NCI-H1048 (cell line): Measurements from ENCODE around the gene RNF213.
"Not testable (repeated sequence)": the region's sequence is repeated elsewhere in the genome, so short reads cannot be mapped to it uniquely, and the experiment has no call there.

Experiments
- DNase-seq: peaks from one replicate; lab custom pipeline; 2025; lab: John Stamatoyannopoulos, UW

Gene RNF213

GRCh38 chr17:80224683-80225082, 36.0 kb upstream of the RNF213 start:
- DNase-seq, result no peak

GRCh38 chr17:80225230-80225629, 35.4 kb upstream of the RNF213 start:
- DNase-seq, result no peak

DNA sequence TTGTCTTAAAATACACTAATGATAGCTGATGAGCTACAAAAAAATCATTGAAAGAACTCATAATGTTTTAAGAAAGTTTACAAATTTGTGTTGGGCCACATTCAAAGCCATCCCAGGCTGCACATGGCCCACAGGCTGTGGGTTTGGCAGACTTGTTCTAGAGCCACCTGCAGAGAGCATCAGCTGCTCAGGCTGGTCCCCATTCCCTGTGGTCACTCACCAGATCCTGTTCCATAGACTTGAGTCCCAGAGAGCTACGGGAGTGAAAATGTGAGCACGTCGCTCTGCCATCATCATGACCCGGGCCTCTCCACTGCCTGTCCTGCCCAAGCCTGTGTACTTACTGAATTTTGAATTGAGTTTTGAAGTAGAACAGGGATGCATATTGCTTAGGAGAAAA, 33.5 kb upstream of the RNF213 start:
- DNase-seq, result no peak

- no peak for DNase-seq
These were observed 33.0 kb upstream of the RNF213 start for GRCh38 chr17:80227666-80228065.

GRCh38 chr17:80228477-80228876, 32.2 kb upstream of the RNF213 start:
- DNase-seq, result no peak

DNA sequence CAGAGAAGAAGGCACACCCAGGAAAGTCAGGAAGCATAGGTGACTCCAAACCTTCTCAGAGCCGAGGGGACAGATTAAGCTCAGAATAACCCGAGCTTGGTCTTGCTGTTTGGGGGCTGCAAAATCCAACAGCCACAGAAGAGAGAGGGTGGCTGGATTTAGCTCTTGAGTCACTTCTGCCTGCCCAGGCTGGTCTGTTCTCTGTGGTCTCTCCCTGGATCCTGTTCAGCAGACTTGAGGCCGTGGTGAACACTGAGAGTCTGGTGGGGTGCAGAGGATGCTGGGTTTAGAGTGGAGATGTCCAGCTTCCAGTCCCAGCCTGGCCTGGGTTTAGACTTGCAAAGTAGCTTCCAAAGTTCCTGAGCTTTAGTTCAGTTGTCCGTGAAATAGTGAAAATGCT, 31.6 kb upstream of the RNF213 start:
- DNase-seq, result no peak

DNA sequence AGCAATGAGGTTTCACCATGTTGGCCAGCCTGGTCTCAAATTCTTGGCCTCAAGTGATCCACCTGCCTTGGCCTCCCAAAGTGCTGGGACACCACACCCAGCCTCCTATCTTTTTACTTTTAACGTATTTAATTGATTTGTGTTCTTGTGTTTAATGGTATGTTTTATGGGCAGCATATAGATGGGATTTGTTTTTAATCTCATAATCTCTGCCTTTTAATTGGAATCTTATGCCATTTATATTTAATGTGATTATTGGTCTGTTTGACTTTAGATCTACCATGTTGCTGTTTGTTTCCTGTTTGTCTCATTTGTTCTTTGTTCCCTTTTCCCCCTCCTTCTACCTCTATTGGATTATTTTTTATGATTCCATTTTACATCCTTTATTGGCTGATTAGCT, 28.2 kb upstream of the RNF213 start:
- no peak for DNase-seq

- no peak for DNase-seq
These were observed 27.4 kb upstream of the RNF213 start for GRCh38 chr17:80233202-80233601.

GRCh38 chr17:80236911-80237310, 23.7 kb upstream of the RNF213 start:
- DNase-seq, result no peak

- DNase-seq, result no peak
These were observed 23.3 kb upstream of the RNF213 start for GRCh38 chr17:80237386-80237785.

- no peak for DNase-seq
These were observed 18.1 kb upstream of the RNF213 start for GRCh38 chr17:80242505-80242904.

DNA sequence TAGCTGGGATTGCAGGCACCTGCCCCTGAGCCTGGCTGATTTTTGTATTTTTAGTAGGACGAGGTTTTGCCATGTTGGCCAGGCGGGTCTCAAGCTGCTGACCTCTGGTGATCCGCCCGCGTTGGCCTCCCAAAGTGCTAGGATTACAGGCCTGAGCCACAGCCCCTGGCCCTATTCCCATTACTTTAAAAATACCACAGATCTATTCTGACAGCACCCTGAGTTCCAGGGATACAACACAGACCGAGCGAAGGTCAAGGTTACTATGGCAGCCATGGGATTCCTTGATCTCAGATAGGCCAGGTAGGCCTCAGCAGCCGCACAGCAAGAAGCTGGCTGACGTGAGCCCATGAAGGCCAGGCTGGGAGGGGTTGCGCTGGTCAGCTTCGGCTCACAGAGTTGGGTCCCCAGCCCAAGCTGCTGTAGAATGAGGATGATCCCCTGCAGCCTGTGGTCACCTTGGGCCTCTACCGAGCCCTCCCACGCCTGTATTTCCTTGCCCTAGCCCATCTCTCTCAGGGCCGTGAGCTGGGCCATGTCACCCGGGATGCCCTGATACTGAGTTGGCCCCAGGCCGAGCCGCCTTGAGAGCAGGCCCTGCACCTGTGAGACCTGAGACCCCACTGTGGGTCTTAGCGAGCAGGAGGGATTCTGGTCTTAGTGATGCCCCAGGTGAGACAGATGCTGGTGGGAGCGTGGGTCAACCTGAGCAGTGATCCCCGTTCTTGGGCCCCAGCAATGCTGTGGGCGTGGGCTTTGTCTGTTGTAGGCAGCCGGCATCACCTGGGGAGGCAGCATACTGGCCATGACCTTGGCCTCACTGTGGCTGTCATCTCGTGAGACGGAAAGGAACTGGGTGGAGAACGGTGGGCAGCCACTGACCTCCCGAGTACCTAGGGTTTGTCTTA, 16.9 kb upstream of the RNF213 start:
- DNase-seq, result no peak

DNA sequence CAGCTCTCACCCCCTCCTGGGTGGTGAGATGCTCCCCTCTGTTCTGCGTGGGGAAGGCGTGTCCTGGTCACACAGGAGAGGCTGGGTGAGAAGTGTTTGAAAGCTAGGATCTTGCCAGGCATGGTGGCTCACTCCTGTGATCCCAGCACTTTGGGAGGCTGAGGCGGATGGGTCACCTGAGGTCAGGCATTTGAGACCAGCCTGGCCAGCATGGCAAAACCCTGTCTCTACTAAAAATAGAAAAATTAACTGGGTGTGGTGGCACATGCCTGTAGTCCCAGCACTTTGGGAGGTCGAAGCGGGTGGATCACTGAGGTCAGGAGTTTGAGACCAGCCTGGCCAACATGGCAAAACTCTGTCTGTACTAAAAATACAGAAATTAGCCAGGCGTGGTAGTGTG, 16.2 kb upstream of the RNF213 start:
- not testable (repeated sequence) for DNase-seq

GRCh38 chr17:80244871-80245509, 15.7 kb upstream of the RNF213 start:
- DNase-seq, result no peak

DNA sequence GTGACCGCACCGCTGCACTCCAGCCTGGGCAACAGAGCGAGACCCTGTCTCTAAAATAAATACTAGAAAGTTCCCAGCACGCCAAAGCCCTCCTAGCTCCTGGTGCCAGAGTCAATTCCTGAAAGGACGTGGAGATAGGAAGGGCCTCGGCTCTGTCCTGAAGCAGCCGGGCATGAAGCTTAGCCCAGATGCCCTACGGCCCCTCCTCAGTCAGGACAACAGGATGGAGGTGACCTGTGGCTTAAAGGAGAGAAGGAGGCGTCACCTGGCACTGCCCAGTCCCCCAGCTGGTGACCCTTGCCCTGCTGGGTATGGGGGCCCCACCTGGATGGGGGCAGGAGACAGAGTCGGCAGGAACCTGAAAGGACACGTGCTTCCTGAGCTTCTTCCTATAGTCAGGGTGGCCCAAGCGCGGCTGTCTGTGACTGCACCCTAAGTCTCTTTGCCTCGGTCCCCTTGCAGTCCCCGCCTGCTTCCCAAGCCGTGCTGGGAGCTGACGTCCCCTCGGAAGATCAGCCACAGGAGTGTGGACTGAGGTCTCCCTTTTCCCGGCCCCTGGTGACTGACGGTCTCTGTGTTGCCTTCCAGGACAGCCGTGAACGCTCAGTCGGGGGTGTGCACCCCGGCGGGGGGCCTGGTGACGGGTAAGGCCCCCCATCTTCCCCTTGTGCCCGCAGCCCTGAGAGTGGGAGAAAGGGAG, 14.9 kb upstream of the RNF213 start:
- no peak for DNase-seq

DNA sequence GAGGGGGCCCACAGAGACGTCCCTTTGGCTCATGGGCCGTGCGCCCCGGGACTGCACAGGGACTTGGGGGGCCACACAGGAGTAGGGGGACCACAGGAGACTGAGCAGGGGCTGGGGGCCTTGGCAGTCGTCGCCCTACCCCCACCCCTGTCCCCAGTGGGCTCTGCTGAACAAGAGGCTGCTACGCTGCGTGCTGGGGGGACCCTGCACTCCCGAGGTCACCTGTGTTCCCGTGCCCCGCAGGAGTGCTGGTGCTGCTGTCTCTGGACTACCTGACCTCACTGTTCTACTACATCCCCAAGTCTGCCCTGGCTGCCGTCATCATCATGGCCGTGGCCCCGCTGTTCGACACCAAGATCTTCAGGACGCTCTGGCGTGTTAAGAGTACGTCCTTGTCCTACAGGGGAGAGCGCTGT, 14.4 kb upstream of the RNF213 start:
- DNase-seq, result no peak

DNA sequence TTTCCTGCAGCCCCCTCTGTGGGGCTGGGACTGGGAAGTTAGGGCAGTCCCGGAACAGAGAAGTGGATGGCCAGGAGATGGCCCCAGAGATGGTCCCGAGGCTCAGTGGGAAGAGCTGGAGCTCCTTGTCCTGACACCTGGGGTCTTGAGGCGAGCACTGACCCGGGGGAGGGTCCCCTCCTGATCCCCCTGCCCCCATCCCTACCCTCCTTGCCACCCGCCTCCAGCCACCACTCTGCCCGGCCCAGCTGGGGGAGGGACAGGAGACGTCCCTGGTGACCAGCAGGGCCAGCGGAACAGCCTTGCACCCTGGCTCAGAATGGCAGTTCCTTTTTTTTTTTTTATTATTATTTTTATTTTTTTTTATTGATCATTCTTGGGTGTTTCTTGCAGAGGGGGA, 13.9 kb upstream of the RNF213 start:
- DNase-seq, result no peak

DNA sequence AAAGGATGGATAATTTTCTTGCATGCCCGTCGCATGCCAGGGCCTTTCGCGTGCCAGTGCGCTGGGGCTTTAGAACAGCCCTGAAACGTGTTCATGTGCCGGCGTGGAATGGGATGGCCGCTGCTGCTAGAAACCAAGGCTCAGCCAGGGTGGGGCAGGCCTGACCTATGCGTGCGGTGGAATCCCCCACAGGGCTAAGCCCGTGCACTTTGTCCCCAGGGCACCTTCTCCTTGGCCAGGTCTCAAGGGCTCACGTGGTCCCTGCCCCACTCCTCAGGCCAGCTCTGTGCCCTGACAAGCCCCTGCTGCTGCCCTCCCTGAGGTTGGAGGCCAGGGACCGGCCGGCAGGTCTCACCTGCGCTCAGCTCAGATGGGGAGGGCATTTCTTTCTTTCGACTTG, 13.1 kb upstream of the RNF213 start:
- DNase-seq, result no peak

- no peak for DNase-seq
These were observed 12.4 kb upstream of the RNF213 start for GRCh38 chr17:80248001-80248893.

- no peak for DNase-seq
These were observed 11.6 kb upstream of the RNF213 start for GRCh38 chr17:80248894-80249710.

DNA sequence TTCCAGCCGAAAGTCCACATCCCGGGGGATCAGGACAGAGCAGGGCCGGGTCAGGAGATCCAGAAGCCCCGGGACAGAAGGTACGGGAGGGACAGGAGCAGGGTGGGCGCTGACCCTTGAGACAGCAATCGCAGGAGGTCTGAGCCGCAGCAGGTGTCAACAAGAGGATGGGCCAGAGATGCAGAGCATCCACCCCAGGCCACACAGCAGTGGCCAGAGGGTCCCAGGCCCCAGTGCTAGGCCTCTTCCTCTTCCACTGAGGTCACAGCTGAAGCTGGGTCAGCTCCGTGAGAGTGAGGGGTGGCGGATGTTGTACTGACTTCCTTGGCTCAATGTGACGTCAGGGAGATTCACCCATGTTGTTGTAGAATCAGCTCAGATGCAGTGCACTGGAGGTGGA, 8.7 kb upstream of the RNF213 start:
- DNase-seq, result no peak
